Measurements from ENCODE around the gene EIF5B.

- no peak for TF ChIP-seq SMC3 (conservative IDR thresholded peaks at IDR 0.05; ENCODE audit: poor library complexity)
- no peak for TF ChIP-seq CTCF (IDR thresholded peaks at IDR 0.05; ENCODE audit: poor library complexity, severe bottlenecking)
- TF ChIP-seq REST (IDR thresholded peaks at IDR 0.05; ENCODE audit: borderline replicate concordance), result no peak
- TF ChIP-seq EZH2 (IDR thresholded peaks at IDR 0.05; ENCODE audit: borderline replicate concordance, insufficient read depth, low read length, poor library complexity, severe bottlenecking), result no peak
- no peak for TF ChIP-seq MXI1 (conservative IDR thresholded peaks at IDR 0.05; ENCODE audit: poor library complexity, severe bottlenecking)
- no peak for TF ChIP-seq EP300 (conservative IDR thresholded peaks at IDR 0.05; ENCODE audit: poor library complexity, severe bottlenecking)
- TF ChIP-seq POLR2AphosphoS5 (IDR thresholded peaks at IDR 0.05), result no peak
- TF ChIP-seq TAF1 (IDR thresholded peaks at IDR 0.05; ENCODE audit: low read depth), result no peak
- no peak for TF ChIP-seq RAD21 (conservative IDR thresholded peaks at IDR 0.05)
Observed at GRCh38 chr2:99404039-99404796, 67.0 kb downstream of the EIF5B start.
